ENCODE results near the gene POU2F3. TPM values are rescaled to one million over a fixed set of nuclear protein-coding genes. Genes with fewer than 3 reads are reported as not detected.

The POU2F3 gene
- polyA plus RNA-seq, 3 donors: 0.37 to 0.54 TPM; not detected in 1

DNA sequence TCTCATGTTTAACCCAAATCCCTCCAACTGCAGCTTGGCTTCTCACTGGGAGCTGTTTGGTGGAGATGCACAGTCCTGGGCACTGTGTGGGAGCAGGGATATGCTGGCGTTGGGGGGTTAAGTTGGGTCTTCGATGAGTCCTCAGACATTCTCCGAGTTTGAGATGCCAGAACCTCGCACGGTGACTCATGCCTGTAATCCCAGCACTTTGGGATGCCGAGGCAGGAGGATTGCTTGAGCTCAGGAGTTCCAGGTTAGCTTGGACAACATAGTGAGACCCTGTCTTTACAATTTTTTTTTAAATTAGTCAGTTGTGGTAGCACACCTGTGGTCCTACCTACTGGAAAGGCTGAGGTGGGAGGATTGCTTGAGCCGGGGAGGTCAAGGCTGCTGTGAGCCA lies 20.7 kb downstream of the POU2F3 start:
- Histone ChIP-seq H3K9ac (ENCODE audit: insufficient read depth, low read length, poor library complexity, severe bottlenecking) (no peak overlapping the region), H3K27me3 (ENCODE audit: control insufficient read depth in 2 of 2, insufficient read depth in 2 of 2, low read length in 2 of 2) (peaks cover 5 to 27% of the 10 kb centered on the region in 2 donors), H3K27ac (ENCODE audit: low read depth in 1 of 2, low read length in 2 of 2) (no peak overlapping the region), H3K36me3 (replicated peaks in 1 of 2; ENCODE audit: control insufficient read depth in 1 of 2, insufficient read depth in 2 of 2, low read length in 2 of 2) (no peaks in the 10 kb centered on the region), H3K9me3 (replicated peaks in 1 of 2; ENCODE audit: control insufficient read depth in 1 of 2, insufficient read depth in 1 of 2, low read length in 2 of 2) (peaks cover 0 to 2% of the 10 kb centered on the region in 2 donors), H2AFZ (ENCODE audit: insufficient read depth, low read depth, low read length, poor library complexity, severe bottlenecking) (no peak overlapping the region), H3K79me2 (ENCODE audit: insufficient read depth, low read length) (no peaks in the 10 kb centered on the region), H3K4me1 (ENCODE audit: control insufficient read depth in 1 of 2, insufficient read depth in 2 of 2, low read length in 2 of 2) (no peaks in the 10 kb centered on the region), H3K4me2 (replicated peaks; ENCODE audit: extremely low read depth, low read length, poor library complexity, severe bottlenecking) (no peak overlapping the region), H4K20me1 (ENCODE audit: insufficient read depth, low read length) (no peaks in the 10 kb centered on the region), H3K4me3 (replicated peaks in 1 of 3; ENCODE audit: low read depth in 2 of 3, low read length in 3 of 3) (no peak overlapping the region)
- H3K4me3 Mint-ChIP-seq: no peak overlapping the region
- peaks cover 0 to 1% (median 0%) of the 10 kb centered on the region in 7 donors for H3K9me3 Mint-ChIP-seq
- no peak for DNase-seq
- 94% methylated on average over 7 of the region's 7 CpGs for WGBS (ENCODE audit: insufficient coverage)
- H3K36me3 Mint-ChIP-seq: no peaks in the 10 kb centered on the region
- no peaks in the 10 kb centered on the region for H3K4me1 Mint-ChIP-seq
- no peak overlapping the region for H3K27ac Mint-ChIP-seq
- TF ChIP-seq, protein P1, sequence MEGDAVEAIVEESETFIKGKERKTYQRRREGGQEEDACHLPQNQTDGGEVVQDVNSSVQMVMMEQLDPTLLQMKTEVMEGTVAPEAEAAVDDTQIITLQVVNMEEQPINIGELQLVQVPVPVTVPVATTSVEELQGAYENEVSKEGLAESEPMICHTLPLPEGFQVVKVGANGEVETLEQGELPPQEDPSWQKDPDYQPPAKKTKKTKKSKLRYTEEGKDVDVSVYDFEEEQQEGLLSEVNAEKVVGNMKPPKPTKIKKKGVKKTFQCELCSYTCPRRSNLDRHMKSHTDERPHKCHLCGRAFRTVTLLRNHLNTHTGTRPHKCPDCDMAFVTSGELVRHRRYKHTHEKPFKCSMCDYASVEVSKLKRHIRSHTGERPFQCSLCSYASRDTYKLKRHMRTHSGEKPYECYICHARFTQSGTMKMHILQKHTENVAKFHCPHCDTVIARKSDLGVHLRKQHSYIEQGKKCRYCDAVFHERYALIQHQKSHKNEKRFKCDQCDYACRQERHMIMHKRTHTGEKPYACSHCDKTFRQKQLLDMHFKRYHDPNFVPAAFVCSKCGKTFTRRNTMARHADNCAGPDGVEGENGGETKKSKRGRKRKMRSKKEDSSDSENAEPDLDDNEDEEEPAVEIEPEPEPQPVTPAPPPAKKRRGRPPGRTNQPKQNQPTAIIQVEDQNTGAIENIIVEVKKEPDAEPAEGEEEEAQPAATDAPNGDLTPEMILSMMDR (IDR thresholded peaks at IDR 0.05): no peak
- H3K27me3 Mint-ChIP-seq (ENCODE audit: low read depth in 3 of 3): peaks cover 41 to 44% (median 44%) of the 10 kb centered on the region in 3 donors
- intact Hi-C loops (cut with micrococcal nuclease): no loop called here

DNA sequence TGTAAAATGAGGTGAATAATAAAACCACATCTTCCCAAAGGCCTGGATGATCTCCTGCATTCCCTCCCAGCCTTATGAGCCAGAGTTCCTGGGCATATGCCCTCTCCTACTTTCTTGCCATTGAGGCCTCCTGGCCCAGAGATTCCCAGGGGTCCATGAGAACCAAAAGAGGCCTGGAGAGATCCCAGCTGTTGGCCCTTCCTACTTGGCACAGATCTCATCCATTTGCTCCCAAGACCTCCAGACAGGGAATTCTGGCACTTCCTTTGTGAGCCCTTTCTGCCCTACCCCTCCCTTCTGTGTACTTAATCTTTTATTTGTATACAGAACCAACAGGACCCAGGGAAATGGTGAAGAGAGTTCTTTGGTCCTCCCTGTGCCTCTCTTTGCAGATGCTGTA lies 21.4 kb downstream of the POU2F3 start:
- H3K27me3 Mint-ChIP-seq (ENCODE audit: low read depth in 3 of 3): peaks cover 36 to 44% (median 38%) of the 10 kb centered on the region in 3 donors
- Histone ChIP-seq H3K79me2 (ENCODE audit: insufficient read depth, low read length) (no peaks in the 10 kb centered on the region), H3K27ac (ENCODE audit: low read depth in 1 of 2, low read length in 2 of 2) (no peak overlapping the region), H3K9me3 (replicated peaks in 1 of 2; ENCODE audit: control insufficient read depth in 1 of 2, insufficient read depth in 1 of 2, low read length in 2 of 2) (no peaks in the 10 kb centered on the region), H3K36me3 (replicated peaks in 1 of 2; ENCODE audit: control insufficient read depth in 1 of 2, insufficient read depth in 2 of 2, low read length in 2 of 2) (no peaks in the 10 kb centered on the region), H2AFZ (ENCODE audit: insufficient read depth, low read depth, low read length, poor library complexity, severe bottlenecking) (no peak overlapping the region), H3K9ac (ENCODE audit: insufficient read depth, low read length, poor library complexity, severe bottlenecking) (no peak overlapping the region), H3K4me3 (replicated peaks in 1 of 3; ENCODE audit: low read depth in 2 of 3, low read length in 3 of 3) (no peak overlapping the region), H4K20me1 (ENCODE audit: insufficient read depth, low read length) (no peaks in the 10 kb centered on the region), H3K4me2 (replicated peaks; ENCODE audit: extremely low read depth, low read length, poor library complexity, severe bottlenecking) (no peak overlapping the region), H3K27me3 (ENCODE audit: control insufficient read depth in 2 of 2, insufficient read depth in 2 of 2, low read length in 2 of 2) (peaks cover 0 to 20% of the 10 kb centered on the region in 2 donors), H3K4me1 (ENCODE audit: control insufficient read depth in 1 of 2, insufficient read depth in 2 of 2, low read length in 2 of 2) (no peaks in the 10 kb centered on the region)
- H3K27ac Mint-ChIP-seq: no peak overlapping the region
- no peak overlapping the region for H3K4me3 Mint-ChIP-seq
- H3K9me3 Mint-ChIP-seq: peaks cover 0 to 1% (median 0%) of the 10 kb centered on the region in 7 donors
- intact Hi-C loops (cut with micrococcal nuclease): no loop called here
- DNase-seq: no peak
- TF ChIP-seq, protein P1 (IDR thresholded peaks at IDR 0.05): no peak
- no peaks in the 10 kb centered on the region for H3K4me1 Mint-ChIP-seq
- no peaks in the 10 kb centered on the region for H3K36me3 Mint-ChIP-seq

Data from CD14-positive monocyte (primary cell).